Thyroid gland (tissue), 4 donors: ENCODE results near the gene SLC41A2.

Experiments used
- POLR2A ChIP-seq, 2 donors: fragments of 450-650 bp; IDR thresholded peaks; one replicate each; pipeline ENCODE4 v1.6.1; 2017; ENCODE audit warnings: antibody characterized with exemption in 2 of 2, mild to moderate bottlenecking in 2 of 2, moderate library complexity in 1 of 2
- TF ChIP-seq, protein P1 (sequence below), 6 experiments: fragments of 200-600 bp in 3 of 6; fragments of 450-650 bp in 3 of 6; sonication (generic) in 3 of 6; IDR thresholded peaks; one replicate each; pipeline ENCODE4 v1.5.1; 2016 to 2019; ENCODE audit warnings: antibody characterized with exemption in 6 of 6, mild to moderate bottlenecking in 2 of 6, inconsistent platforms in 1 of 6, moderate library complexity in 1 of 6

- TF ChIP-seq, protein P1, sequence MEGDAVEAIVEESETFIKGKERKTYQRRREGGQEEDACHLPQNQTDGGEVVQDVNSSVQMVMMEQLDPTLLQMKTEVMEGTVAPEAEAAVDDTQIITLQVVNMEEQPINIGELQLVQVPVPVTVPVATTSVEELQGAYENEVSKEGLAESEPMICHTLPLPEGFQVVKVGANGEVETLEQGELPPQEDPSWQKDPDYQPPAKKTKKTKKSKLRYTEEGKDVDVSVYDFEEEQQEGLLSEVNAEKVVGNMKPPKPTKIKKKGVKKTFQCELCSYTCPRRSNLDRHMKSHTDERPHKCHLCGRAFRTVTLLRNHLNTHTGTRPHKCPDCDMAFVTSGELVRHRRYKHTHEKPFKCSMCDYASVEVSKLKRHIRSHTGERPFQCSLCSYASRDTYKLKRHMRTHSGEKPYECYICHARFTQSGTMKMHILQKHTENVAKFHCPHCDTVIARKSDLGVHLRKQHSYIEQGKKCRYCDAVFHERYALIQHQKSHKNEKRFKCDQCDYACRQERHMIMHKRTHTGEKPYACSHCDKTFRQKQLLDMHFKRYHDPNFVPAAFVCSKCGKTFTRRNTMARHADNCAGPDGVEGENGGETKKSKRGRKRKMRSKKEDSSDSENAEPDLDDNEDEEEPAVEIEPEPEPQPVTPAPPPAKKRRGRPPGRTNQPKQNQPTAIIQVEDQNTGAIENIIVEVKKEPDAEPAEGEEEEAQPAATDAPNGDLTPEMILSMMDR (IDR thresholded peaks at IDR 0.05), result no peak
- no peak for TF ChIP-seq POLR2A (IDR thresholded peaks at IDR 0.05)
Measured at GRCh38 chr12:104951759-104952509, 6.2 kb downstream of the SLC41A2 start.
